WTC11 (cell line): ENCODE data around the gene LRRC8C. TPM values are rescaled to one million over a fixed set of nuclear protein-coding genes. Genes with fewer than 3 reads are reported as not detected.

Source experiments
- ATAC-seq: fragments of 200-7000 bp; cut with Tn5 transposase; 2 replicates; pipeline ENCODE4 v1.10.0; 2021; ENCODE audit warnings: mild to moderate bottlenecking, moderate library complexity
- CTCF ChIA-PET: fragments of 300-600 bp; sonication (Branson Sonifier 250); formaldehyde crosslinking; loops from one replicate; lab custom pipeline; 2021; ENCODE audit warnings: antibody characterized with exemption; lab: Charles Lee
- POLR2A ChIA-PET: fragments of 350-600 bp; sonication (Branson Sonifier 250); formaldehyde crosslinking; loops from one replicate; lab custom pipeline; 2021; ENCODE audit warnings: antibody characterized with exemption; lab: Charles Lee
- DNase-seq: peaks from one replicate; pipeline ENCODE4 v3.0.0; 2021; ENCODE audit warnings: low spot score
- H3K27ac Mint-ChIP-seq: 2 replicates; pipeline ENCODE4 v1.8.0; 2021; ENCODE audit warnings: mixed read lengths
- H3K27me3 Mint-ChIP-seq: 2 replicates; pipeline ENCODE4 v1.8.0; 2021; ENCODE audit warnings: low read depth, mild to moderate bottlenecking, moderate library complexity, mixed read lengths
- H3K36me3 Mint-ChIP-seq: 2 replicates; pipeline ENCODE4 v1.8.0; 2021; ENCODE audit warnings: mixed read lengths
- H3K4me1 Mint-ChIP-seq: 2 replicates; pipeline ENCODE4 v1.8.0; 2022; ENCODE audit warnings: mixed read lengths
- H3K4me3 Mint-ChIP-seq: 2 replicates; pipeline ENCODE4 v1.8.0; 2021; ENCODE audit warnings: mild to moderate bottlenecking, moderate library complexity, mixed read lengths
- H3K9me3 Mint-ChIP-seq: 2 replicates; pipeline ENCODE4 v1.8.0; 2021; ENCODE audit warnings: mixed read lengths
- CBFB ChIP-seq: sonication (generic); formaldehyde crosslinking; IDR thresholded peaks from 2 replicates; pipeline ENCODE4 v1.8.1; 2022; ENCODE audit warnings: mild to moderate bottlenecking, low read depth, missing genetic modification reagents
- CREB1 ChIP-seq: sonication (generic); formaldehyde crosslinking; IDR thresholded peaks from 2 replicates; pipeline ENCODE4 v1.8.0; 2023; ENCODE audit warnings: mild to moderate bottlenecking, missing genetic modification reagents
- ESRRA ChIP-seq: sonication (generic); formaldehyde crosslinking; IDR thresholded peaks from 2 replicates; pipeline ENCODE4 v1.8.1; 2022; ENCODE audit warnings: mild to moderate bottlenecking, missing genetic modification reagents, borderline replicate concordance
- MYBL2 ChIP-seq: sonication (generic); formaldehyde crosslinking; IDR thresholded peaks from 2 replicates; pipeline ENCODE4 v1.8.1; 2023; ENCODE audit warnings: mild to moderate bottlenecking, moderate library complexity, missing genetic modification reagents
- TEAD1 ChIP-seq: sonication (generic); formaldehyde crosslinking; IDR thresholded peaks from 2 replicates; pipeline ENCODE4 v1.8.0; 2022; ENCODE audit warnings: mild to moderate bottlenecking, missing genetic modification reagents
- ZNF219 ChIP-seq: sonication (generic); formaldehyde crosslinking; IDR thresholded peaks from 2 replicates; pipeline ENCODE4 v1.8.0; 2023; ENCODE audit warnings: missing genetic modification reagents, mild to moderate bottlenecking, borderline replicate concordance
- ZNF263 ChIP-seq: sonication (generic); formaldehyde crosslinking; IDR thresholded peaks from 2 replicates; pipeline ENCODE4 v1.8.1; 2022; ENCODE audit warnings: low read depth, mild to moderate bottlenecking, moderate library complexity, missing genetic modification reagents
- total RNA-seq: library from RNA; stranded (reverse); gene quantifications from 3 replicates; pipeline ENCODE4 v1.2.3, GENCODE V29; 2021
- TF ChIP-seq, protein P1 (sequence below): sonication (generic); formaldehyde crosslinking; IDR thresholded peaks from 2 replicates; pipeline ENCODE4 v1.8.1; 2023; ENCODE audit warnings: mild to moderate bottlenecking, missing genetic modification reagents
- TF ChIP-seq, protein P2 (sequence below): sonication (generic); formaldehyde crosslinking; IDR thresholded peaks from 2 replicates; pipeline ENCODE4 v1.8.0; 2022; ENCODE audit warnings: mild to moderate bottlenecking, missing genetic modification reagents
- TF ChIP-seq, protein P3 (sequence below): sonication (generic); formaldehyde crosslinking; IDR thresholded peaks from 2 replicates; pipeline ENCODE4 v1.8.1; 2022; ENCODE audit warnings: mild to moderate bottlenecking, moderate library complexity, missing genetic modification reagents
- TF ChIP-seq, protein P4 (sequence below): sonication (generic); formaldehyde crosslinking; IDR thresholded peaks from 2 replicates; pipeline ENCODE4 v1.8.0; 2022; ENCODE audit warnings: mild to moderate bottlenecking, missing genetic modification reagents
- TF ChIP-seq, protein P5 (sequence below): sonication (generic); formaldehyde crosslinking; IDR thresholded peaks from 2 replicates; pipeline ENCODE4 v1.8.1; 2023; ENCODE audit warnings: mild to moderate bottlenecking, missing genetic modification reagents, moderate library complexity
- TF ChIP-seq, protein P6 (sequence below): sonication (generic); formaldehyde crosslinking; IDR thresholded peaks from 2 replicates; pipeline ENCODE4 v1.8.0; 2022; ENCODE audit warnings: mild to moderate bottlenecking, missing genetic modification reagents
- TF ChIP-seq, protein P7 (sequence below): sonication (generic); formaldehyde crosslinking; IDR thresholded peaks from 2 replicates; pipeline ENCODE4 v1.8.1; 2022; ENCODE audit warnings: low read depth, missing genetic modification reagents, borderline replicate concordance
- TF ChIP-seq, protein P8 (sequence below): sonication (generic); formaldehyde crosslinking; IDR thresholded peaks from 2 replicates; pipeline ENCODE4 v1.8.1; 2023; ENCODE audit warnings: mild to moderate bottlenecking, moderate library complexity, missing genetic modification reagents

Gene LRRC8C
- total RNA-seq, 1 experiment from 2014 or later: 1.8 TPM

DNA sequence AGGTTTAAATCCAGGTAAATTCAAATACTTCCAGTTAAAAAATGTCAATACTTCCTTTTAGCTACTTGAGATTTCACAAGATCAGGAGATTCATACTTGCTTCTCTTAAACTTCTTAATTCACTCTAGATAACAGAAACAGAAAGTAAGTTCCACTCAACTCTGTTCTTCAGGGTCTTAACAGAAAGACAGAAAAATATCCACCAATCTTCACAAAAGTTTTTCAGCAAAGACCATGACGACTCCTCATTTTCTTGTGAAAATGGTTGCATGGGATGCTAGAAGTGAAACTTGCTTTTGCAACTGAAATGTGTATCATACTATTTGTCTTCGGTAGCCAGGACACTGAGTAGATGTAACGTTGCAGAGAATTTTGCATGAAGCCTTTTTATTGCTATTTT, 12.3 kb upstream of the LRRC8C start (continued):
- TF ChIP-seq, protein P1, sequence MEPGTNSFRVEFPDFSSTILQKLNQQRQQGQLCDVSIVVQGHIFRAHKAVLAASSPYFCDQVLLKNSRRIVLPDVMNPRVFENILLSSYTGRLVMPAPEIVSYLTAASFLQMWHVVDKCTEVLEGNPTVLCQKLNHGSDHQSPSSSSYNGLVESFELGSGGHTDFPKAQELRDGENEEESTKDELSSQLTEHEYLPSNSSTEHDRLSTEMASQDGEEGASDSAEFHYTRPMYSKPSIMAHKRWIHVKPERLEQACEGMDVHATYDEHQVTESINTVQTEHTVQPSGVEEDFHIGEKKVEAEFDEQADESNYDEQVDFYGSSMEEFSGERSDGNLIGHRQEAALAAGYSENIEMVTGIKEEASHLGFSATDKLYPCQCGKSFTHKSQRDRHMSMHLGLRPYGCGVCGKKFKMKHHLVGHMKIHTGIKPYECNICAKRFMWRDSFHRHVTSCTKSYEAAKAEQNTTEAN: no peak
- no peak for TF ChIP-seq ESRRA (CRISPR knock-in tag)

DNA sequence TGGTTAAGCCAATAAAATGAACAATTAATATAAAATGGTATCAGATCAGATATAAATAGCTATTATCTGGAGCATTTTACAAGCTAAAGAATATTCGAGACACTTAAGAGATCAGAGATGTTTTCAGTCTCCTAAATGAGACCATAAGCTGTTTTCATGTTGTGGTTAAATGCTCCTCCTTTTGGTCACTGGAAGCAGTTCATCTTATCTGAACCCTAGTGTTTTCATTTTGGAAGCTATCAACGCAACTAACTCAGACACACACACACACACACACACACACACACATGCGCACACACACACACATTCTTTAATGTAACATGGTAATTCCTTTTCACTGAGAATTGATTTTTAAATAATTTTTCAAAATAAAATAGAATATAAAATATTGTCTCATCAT, 10.0 kb upstream of the LRRC8C start:
- TF ChIP-seq, protein P2, sequence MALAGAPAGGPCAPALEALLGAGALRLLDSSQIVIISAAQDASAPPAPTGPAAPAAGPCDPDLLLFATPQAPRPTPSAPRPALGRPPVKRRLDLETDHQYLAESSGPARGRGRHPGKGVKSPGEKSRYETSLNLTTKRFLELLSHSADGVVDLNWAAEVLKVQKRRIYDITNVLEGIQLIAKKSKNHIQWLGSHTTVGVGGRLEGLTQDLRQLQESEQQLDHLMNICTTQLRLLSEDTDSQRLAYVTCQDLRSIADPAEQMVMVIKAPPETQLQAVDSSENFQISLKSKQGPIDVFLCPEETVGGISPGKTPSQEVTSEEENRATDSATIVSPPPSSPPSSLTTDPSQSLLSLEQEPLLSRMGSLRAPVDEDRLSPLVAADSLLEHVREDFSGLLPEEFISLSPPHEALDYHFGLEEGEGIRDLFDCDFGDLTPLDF (CRISPR knock-in tag): no peak
- TF ChIP-seq CREB1 (CRISPR knock-in tag) (no peak), ZNF219 (CRISPR knock-in tag) (no peak), TEAD1 (CRISPR knock-in tag) (no peak), ZNF263 (no peak), MYBL2 (CRISPR knock-in tag) (no peak), CBFB (no peak)
- TF ChIP-seq, protein P1: no peak
- TF ChIP-seq, protein P3, sequence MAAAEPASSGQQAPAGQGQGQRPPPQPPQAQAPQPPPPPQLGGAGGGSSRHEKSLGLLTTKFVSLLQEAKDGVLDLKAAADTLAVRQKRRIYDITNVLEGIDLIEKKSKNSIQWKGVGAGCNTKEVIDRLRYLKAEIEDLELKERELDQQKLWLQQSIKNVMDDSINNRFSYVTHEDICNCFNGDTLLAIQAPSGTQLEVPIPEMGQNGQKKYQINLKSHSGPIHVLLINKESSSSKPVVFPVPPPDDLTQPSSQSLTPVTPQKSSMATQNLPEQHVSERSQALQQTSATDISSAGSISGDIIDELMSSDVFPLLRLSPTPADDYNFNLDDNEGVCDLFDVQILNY (CRISPR knock-in tag): no peak
- TF ChIP-seq, protein P4, sequence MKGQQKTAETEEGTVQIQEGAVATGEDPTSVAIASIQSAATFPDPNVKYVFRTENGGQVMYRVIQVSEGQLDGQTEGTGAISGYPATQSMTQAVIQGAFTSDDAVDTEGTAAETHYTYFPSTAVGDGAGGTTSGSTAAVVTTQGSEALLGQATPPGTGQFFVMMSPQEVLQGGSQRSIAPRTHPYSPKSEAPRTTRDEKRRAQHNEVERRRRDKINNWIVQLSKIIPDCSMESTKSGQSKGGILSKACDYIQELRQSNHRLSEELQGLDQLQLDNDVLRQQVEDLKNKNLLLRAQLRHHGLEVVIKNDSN (CRISPR knock-in tag): no peak
- TF ChIP-seq, protein P5, sequence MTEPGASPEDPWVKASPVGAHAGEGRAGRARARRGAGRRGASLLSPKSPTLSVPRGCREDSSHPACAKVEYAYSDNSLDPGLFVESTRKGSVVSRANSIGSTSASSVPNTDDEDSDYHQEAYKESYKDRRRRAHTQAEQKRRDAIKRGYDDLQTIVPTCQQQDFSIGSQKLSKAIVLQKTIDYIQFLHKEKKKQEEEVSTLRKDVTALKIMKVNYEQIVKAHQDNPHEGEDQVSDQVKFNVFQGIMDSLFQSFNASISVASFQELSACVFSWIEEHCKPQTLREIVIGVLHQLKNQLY (CRISPR knock-in tag): no peak
- TF ChIP-seq, protein P6, sequence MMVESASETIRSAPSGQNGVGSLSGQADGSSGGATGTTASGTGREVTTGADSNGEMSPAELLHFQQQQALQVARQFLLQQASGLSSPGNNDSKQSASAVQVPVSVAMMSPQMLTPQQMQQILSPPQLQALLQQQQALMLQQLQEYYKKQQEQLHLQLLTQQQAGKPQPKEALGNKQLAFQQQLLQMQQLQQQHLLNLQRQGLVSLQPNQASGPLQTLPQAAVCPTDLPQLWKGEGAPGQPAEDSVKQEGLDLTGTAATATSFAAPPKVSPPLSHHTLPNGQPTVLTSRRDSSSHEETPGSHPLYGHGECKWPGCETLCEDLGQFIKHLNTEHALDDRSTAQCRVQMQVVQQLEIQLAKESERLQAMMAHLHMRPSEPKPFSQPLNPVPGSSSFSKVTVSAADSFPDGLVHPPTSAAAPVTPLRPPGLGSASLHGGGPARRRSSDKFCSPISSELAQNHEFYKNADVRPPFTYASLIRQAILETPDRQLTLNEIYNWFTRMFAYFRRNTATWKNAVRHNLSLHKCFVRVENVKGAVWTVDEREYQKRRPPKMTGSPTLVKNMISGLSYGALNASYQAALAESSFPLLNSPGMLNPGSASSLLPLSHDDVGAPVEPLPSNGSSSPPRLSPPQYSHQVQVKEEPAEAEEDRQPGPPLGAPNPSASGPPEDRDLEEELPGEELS (CRISPR knock-in tag): no peak
- TF ChIP-seq, protein P7, sequence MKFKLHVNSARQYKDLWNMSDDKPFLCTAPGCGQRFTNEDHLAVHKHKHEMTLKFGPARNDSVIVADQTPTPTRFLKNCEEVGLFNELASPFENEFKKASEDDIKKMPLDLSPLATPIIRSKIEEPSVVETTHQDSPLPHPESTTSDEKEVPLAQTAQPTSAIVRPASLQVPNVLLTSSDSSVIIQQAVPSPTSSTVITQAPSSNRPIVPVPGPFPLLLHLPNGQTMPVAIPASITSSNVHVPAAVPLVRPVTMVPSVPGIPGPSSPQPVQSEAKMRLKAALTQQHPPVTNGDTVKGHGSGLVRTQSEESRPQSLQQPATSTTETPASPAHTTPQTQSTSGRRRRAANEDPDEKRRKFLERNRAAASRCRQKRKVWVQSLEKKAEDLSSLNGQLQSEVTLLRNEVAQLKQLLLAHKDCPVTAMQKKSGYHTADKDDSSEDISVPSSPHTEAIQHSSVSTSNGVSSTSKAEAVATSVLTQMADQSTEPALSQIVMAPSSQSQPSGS (CRISPR knock-in tag): no peak
- TF ChIP-seq, protein P8, sequence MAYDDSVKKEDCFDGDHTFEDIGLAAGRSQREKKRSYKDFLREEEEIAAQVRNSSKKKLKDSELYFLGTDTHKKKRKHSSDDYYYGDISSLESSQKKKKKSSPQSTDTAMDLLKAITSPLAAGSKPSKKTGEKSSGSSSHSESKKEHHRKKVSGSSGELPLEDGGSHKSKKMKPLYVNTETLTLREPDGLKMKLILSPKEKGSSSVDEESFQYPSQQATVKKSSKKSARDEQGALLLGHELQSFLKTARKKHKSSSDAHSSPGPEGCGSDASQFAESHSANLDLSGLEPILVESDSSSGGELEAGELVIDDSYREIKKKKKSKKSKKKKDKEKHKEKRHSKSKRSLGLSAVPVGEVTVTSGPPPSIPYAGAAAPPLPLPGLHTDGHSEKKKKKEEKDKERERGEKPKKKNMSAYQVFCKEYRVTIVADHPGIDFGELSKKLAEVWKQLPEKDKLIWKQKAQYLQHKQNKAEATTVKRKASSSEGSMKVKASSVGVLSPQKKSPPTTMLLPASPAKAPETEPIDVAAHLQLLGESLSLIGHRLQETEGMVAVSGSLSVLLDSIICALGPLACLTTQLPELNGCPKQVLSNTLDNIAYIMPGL: no peak
- peaks cover 11% of the 10 kb centered on the region for H3K36me3 Mint-ChIP-seq
- ATAC-seq (no peak; the same call in 1 of the 2 replicates), DNase-seq (no peak)
- no peaks in the 10 kb centered on the region for H3K27me3 Mint-ChIP-seq
- no peak overlapping the region for H3K4me3 Mint-ChIP-seq
- ChIA-PET CTCF (interaction anchor here (0.5 to 1.9 kb wide), 7 partner anchors 9 to 140 kb away, joined by 3 to 12 read pairs (median 5); partner anchors contain the start of gene LRRC8C), POLR2A (no interaction called here)
- no peak overlapping the region for H3K27ac Mint-ChIP-seq
- H3K4me1 Mint-ChIP-seq: no peaks in the 10 kb centered on the region
- H3K9me3 Mint-ChIP-seq: peaks cover 13% of the 10 kb centered on the region
